Right atrium auricular region (tissue), 2 donors: Measurements from ENCODE around the gene SLC6A12. TPM values are rescaled to one million over a fixed set of nuclear protein-coding genes. Genes with fewer than 3 reads are reported as not detected.

Experiments
- DNase-seq: peaks from one replicate; pipeline ENCODE4 v3.0.0-alpha.2; 2019; ENCODE audit warnings: low spot score
- H3K27ac ChIP-seq, 2 donors: fragments of 200-600 bp; sonication (generic); 1 replicate in 1 of 2; 2 replicates in 1 of 2; pipeline ENCODE4 v1.5.1; 2016 to 2019
- H3K27me3 ChIP-seq, 2 donors: fragments of 200-600 bp; sonication (generic); one replicate each; pipeline versions ENCODE4 v1.5.1 to v1.6.0; 2017 to 2019
- H3K36me3 ChIP-seq: fragments of 200-600 bp; sonication (generic); one replicate; pipeline ENCODE4 v1.5.1; 2016
- H3K4me1 ChIP-seq, 2 donors: fragments of 200-600 bp; sonication (generic); one replicate each; pipeline versions ENCODE4 v1.5.1 to v1.6.0; 2017 to 2019
- H3K4me3 ChIP-seq, 2 donors: fragments of 200-600 bp; sonication (generic); 1 replicate in 1 of 2; 2 replicates in 1 of 2; pipeline ENCODE4 v1.5.1; 2017 to 2019; ENCODE audit warnings: mild to moderate bottlenecking in 1 of 2, moderate library complexity in 1 of 2
- H3K9me3 ChIP-seq, 2 donors: fragments of 200-600 bp; sonication (generic); one replicate each; pipeline ENCODE4 v1.5.1; 2019
- CTCF ChIP-seq, 2 donors: fragments of 200-600 bp; sonication (generic); IDR thresholded peaks; one replicate each; pipeline ENCODE4 v1.5.1; 2019; ENCODE audit warnings: antibody characterized with exemption in 2 of 2
- total RNA-seq, 2 donors: library from RNA; depleted of rRNA; stranded (reverse); fragments of >200 nt; gene quantifications; one replicate each; pipeline ENCODE4 v1.1.0, GENCODE V29; 2016

The SLC6A12 gene
- total RNA-seq, 2 donors from 2014 or later = 1.1 TPM; not detected in 1

- Histone ChIP-seq H3K4me1 (no peaks in the 10 kb centered on the region), H3K4me3 (no peak overlapping the region), H3K27ac (no peak overlapping the region), H3K36me3 (no peaks in the 10 kb centered on the region), H3K27me3 (no peaks in the 10 kb centered on the region), H3K9me3 (no peaks in the 10 kb centered on the region)
- no peak for DNase-seq
- no peak for TF ChIP-seq CTCF (IDR thresholded peaks at IDR 0.05)
These were observed 14.2 kb upstream of the SLC6A12 start for GRCh38 chr12:227923-228845.

GRCh38 chr12:227286-227915, 13.4 kb upstream of the SLC6A12 start:
- no peak for TF ChIP-seq CTCF (IDR thresholded peaks at IDR 0.05)
- Histone ChIP-seq H3K4me3 (no peak overlapping the region), H3K27me3 (no peaks in the 10 kb centered on the region), H3K27ac (no peak overlapping the region), H3K36me3 (no peaks in the 10 kb centered on the region), H3K4me1 (no peaks in the 10 kb centered on the region), H3K9me3 (no peaks in the 10 kb centered on the region)
- DNase-seq = no peak

GRCh38 chr12:226401-226800, 12.4 kb upstream of the SLC6A12 start:
- H3K36me3 ChIP-seq = no peaks in the 10 kb centered on the region
- no peaks in the 10 kb centered on the region for H3K9me3 ChIP-seq
- H3K4me1 ChIP-seq = no peaks in the 10 kb centered on the region
- H3K4me3 ChIP-seq = no peak overlapping the region
- no peak for TF ChIP-seq CTCF (IDR thresholded peaks at IDR 0.05)
- H3K27ac ChIP-seq = no peak overlapping the region
- DNase-seq = no peak
- H3K27me3 ChIP-seq = no peaks in the 10 kb centered on the region

- no peaks in the 10 kb centered on the region for H3K27me3 ChIP-seq
- H3K4me3 ChIP-seq = no peak overlapping the region
- no peak for DNase-seq
- no peaks in the 10 kb centered on the region for H3K9me3 ChIP-seq
- no peaks in the 10 kb centered on the region for H3K36me3 ChIP-seq
- no peaks in the 10 kb centered on the region for H3K4me1 ChIP-seq
- no peak overlapping the region for H3K27ac ChIP-seq
- TF ChIP-seq CTCF (IDR thresholded peaks at IDR 0.05) = no peak
These were observed 11.1 kb upstream of the SLC6A12 start for GRCh38 chr12:225012-225411.

GRCh38 chr12:224330-224729, 10.4 kb upstream of the SLC6A12 start:
- no peaks in the 10 kb centered on the region for H3K9me3 ChIP-seq
- H3K4me1 ChIP-seq = no peaks in the 10 kb centered on the region
- H3K27ac ChIP-seq = no peak overlapping the region
- no peak for TF ChIP-seq CTCF (IDR thresholded peaks at IDR 0.05)
- no peak for DNase-seq
- no peaks in the 10 kb centered on the region for H3K36me3 ChIP-seq
- no peak overlapping the region for H3K4me3 ChIP-seq
- H3K27me3 ChIP-seq = no peaks in the 10 kb centered on the region
